Peyer's patch (tissue), 4 donors: ENCODE measurements around the gene GUCY1B1.

Source experiments
- CTCF ChIP-seq, 6 experiments: fragments of 450-650 bp in 4 of 6; fragments of 200-600 bp in 2 of 6; sonication (generic) in 1 of 6; IDR thresholded peaks; one replicate each; pipeline ENCODE4 v1.5.1; 2017 to 2019; ENCODE audit warnings: antibody characterized with exemption in 6 of 6, mild to moderate bottlenecking in 3 of 6, moderate library complexity in 1 of 6
- POLR2A ChIP-seq, 2 donors: fragments of 450-650 bp; IDR thresholded peaks; one replicate each; pipeline ENCODE4 v1.5.1; 2017; ENCODE audit warnings: antibody characterized with exemption in 2 of 2, mild to moderate bottlenecking in 2 of 2, moderate library complexity in 2 of 2

GRCh38 chr4:155846929-155847328 is 88.1 kb downstream of the GUCY1B1 start:
- no peak for TF ChIP-seq POLR2A (IDR thresholded peaks at IDR 0.05)
- TF ChIP-seq CTCF (IDR thresholded peaks at IDR 0.05), result no peak
